Neural progenitor cell (in vitro differentiated cells): Measurements from ENCODE around the gene PLCB1.

ENCODE experiments used
- EZH2phosphoT487 ChIP-seq: fragments of 200-600 bp; sonication (generic); IDR thresholded peaks from 2 replicates; pipeline ENCODE4 v1.6.1; 2017; ENCODE audit warnings: antibody characterized with exemption
- TF ChIP-seq, protein P1 (sequence below): fragments of 200-600 bp; sonication (generic); IDR thresholded peaks from 2 replicates; pipeline ENCODE4 v1.5.1; 2017; ENCODE audit warnings: antibody characterized with exemption, mild to moderate bottlenecking

DNA sequence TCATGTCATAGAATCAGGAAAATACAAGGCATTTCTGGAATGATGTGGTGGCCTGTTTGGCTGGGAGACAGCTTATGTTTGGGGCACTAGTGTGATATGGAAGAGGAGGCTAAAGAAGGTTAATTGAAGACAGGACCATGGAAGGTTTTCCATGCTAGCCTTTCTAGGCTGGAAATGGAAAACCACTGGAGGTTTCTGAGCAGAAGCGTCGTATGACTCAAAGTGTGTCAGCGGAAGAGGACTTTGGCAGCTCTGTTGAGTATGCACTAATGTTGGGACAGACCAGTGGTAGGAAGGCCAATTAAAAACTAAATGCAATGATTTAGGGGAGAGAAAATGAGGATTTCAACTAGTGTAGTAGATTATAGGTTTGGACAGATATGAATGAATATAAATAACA, 413.1 kb downstream of the PLCB1 start:
- TF ChIP-seq, protein P1, sequence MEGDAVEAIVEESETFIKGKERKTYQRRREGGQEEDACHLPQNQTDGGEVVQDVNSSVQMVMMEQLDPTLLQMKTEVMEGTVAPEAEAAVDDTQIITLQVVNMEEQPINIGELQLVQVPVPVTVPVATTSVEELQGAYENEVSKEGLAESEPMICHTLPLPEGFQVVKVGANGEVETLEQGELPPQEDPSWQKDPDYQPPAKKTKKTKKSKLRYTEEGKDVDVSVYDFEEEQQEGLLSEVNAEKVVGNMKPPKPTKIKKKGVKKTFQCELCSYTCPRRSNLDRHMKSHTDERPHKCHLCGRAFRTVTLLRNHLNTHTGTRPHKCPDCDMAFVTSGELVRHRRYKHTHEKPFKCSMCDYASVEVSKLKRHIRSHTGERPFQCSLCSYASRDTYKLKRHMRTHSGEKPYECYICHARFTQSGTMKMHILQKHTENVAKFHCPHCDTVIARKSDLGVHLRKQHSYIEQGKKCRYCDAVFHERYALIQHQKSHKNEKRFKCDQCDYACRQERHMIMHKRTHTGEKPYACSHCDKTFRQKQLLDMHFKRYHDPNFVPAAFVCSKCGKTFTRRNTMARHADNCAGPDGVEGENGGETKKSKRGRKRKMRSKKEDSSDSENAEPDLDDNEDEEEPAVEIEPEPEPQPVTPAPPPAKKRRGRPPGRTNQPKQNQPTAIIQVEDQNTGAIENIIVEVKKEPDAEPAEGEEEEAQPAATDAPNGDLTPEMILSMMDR, result no peak
- TF ChIP-seq EZH2phosphoT487, result no peak
